ENCODE measurements around the gene RWDD3.
A peak's percentile ranks its signal among the peaks of the same experiment; 100 is the strongest.

RWDD3 gene

GRCh38 chr1:95229706-95230105, 4.3 kb upstream of the RWDD3 start:
- Histone ChIP-seq H3K9me3 (ENCODE audit: control insufficient read depth, insufficient read depth, low read depth, low read length) (no peaks in the 10 kb centered on the region), H3K4me3 (ENCODE audit: low read depth, low read length) (no peak overlapping the region), H3K36me3 (ENCODE audit: control insufficient read depth in 2 of 2, insufficient read depth in 1 of 2, low read length in 2 of 2) (no peaks in the 10 kb centered on the region), H3K27ac (ENCODE audit: extremely low read depth, low read depth, low read length) (no peak overlapping the region), H3K4me1 (ENCODE audit: control insufficient read depth, insufficient read depth, low read length) (no peaks in the 10 kb centered on the region)
- 0 out of 2 replicates have a peak, but pooled peaks have one; percentile 41 for TF ChIP-seq ZNF366 (tag by site-specific recombination; conservative IDR thresholded peaks at IDR 0.05)
- TF ChIP-seq ZBTB44 (tag by site-specific recombination; IDR thresholded peaks at IDR 0.05), result no peak
- CTCF ChIA-PET, result interaction anchor here (0.6 to 1.2 kb wide), 2 partner anchors 17 to 145 kb away, joined by 3 to 5 read pairs; no protein-coding TSS in a partner anchor
- POLR2A ChIA-PET, result no interaction called here

GRCh38 chr1:95230256-95230655, 3.8 kb upstream of the RWDD3 start:
- POLR2A ChIA-PET, result no interaction called here
- CTCF ChIA-PET, result interaction anchor here (0.6 kb wide), 1 partner anchor 17 kb away, joined by 3 read pairs; no protein-coding TSS in a partner anchor
- TF ChIP-seq ZNF169 (tag by site-specific recombination; IDR thresholded peaks at IDR 0.05) (no peak), ZNF544 (tag by site-specific recombination; IDR thresholded peaks at IDR 0.05) (no peak), KLF16 (tag by site-specific recombination; IDR thresholded peaks at IDR 0.05) (no peak), ZNF560 (tag by site-specific recombination; IDR thresholded peaks at IDR 0.05; ENCODE audit: borderline replicate concordance) (no peak), ZNF341 (tag by site-specific recombination; IDR thresholded peaks at IDR 0.05; ENCODE audit: low read depth) (no peak), HOXC10 (CRISPR knock-in tag; IDR thresholded peaks at IDR 0.05) (no peak), ZNF777 (tag by site-specific recombination; IDR thresholded peaks at IDR 0.05; ENCODE audit: borderline replicate concordance) (no peak), SALL2 (tag by site-specific recombination; IDR thresholded peaks at IDR 0.05; ENCODE audit: borderline replicate concordance) (no peak), ZNF513 (tag by site-specific recombination; IDR thresholded peaks at IDR 0.05) (no peak), ZNF621 (tag by site-specific recombination; IDR thresholded peaks at IDR 0.05) (no peak), ZNF837 (tag by site-specific recombination; IDR thresholded peaks at IDR 0.05) (no peak), ZBTB8A (tag by site-specific recombination; IDR thresholded peaks at IDR 0.05) (no peak), ZNF76 (tag by site-specific recombination; IDR thresholded peaks at IDR 0.05; ENCODE audit: borderline replicate concordance, low read depth) (no peak), HOXA7 (CRISPR knock-in tag; IDR thresholded peaks at IDR 0.05; ENCODE audit: borderline replicate concordance) (no peak), ZSCAN4 (tag by site-specific recombination; IDR thresholded peaks at IDR 0.05) (no peak), ZNF423 (tag by site-specific recombination; IDR thresholded peaks at IDR 0.05) (no peak), IKZF3 (tag by site-specific recombination; IDR thresholded peaks at IDR 0.05) (no peak), ZNF184 (tag by site-specific recombination; IDR thresholded peaks at IDR 0.05) (no peak), ZNF561 (tag by site-specific recombination; IDR thresholded peaks at IDR 0.05; ENCODE audit: borderline replicate concordance) (no peak), ZSCAN5A (tag by site-specific recombination; IDR thresholded peaks at IDR 0.05) (no peak)
- Histone ChIP-seq H3K9me3 (ENCODE audit: control insufficient read depth, insufficient read depth, low read depth, low read length) (no peaks in the 10 kb centered on the region), H3K27ac (ENCODE audit: extremely low read depth, low read depth, low read length) (no peak overlapping the region), H3K36me3 (ENCODE audit: control insufficient read depth in 2 of 2, insufficient read depth in 1 of 2, low read length in 2 of 2) (no peaks in the 10 kb centered on the region), H3K4me1 (ENCODE audit: control insufficient read depth, insufficient read depth, low read length) (no peaks in the 10 kb centered on the region), H3K4me3 (ENCODE audit: low read depth, low read length) (no peak overlapping the region)
